ENCODE results near the gene FAM90A1. TPM values are rescaled to one million over a fixed set of nuclear protein-coding genes. Genes with fewer than 3 reads are reported as not detected.

The FAM90A1 gene
- total RNA-seq, 1 donor from 2014 or later: 0.10 TPM

Other genes starting within 250 kb of the FAM90A1 start
- gene FOXJ2, start 194.9 kb downstream of the FAM90A1 start, total RNA-seq: 5.0 and 8.2 TPM in 2 replicates
- 0.17 and 0.30 TPM in 2 replicates for gene C3AR1, start 161.3 kb downstream of the FAM90A1 start, total RNA-seq
- 41.6 and 44.6 TPM in 2 replicates for gene NECAP1, start 145.3 kb downstream of the FAM90A1 start, total RNA-seq
- gene CLEC4A, start 104.0 kb downstream of the FAM90A1 start, total RNA-seq: 0.35 TPM in 1 of 2 replicates, not detected in the other
- gene ZNF705A, start 70.6 kb downstream of the FAM90A1 start, total RNA-seq: under 0.01 TPM in 1 of 2 replicates, not detected in the other
- gene CLEC6A, start 228.3 kb upstream of the FAM90A1 start, total RNA-seq: 0.20 TPM in 1 of 2 replicates, not detected in the other

Data from renal cortical epithelial cell (primary cell).